Natural killer cell (primary cell): Measurements from ENCODE around the gene OXNAD1. TPM values are rescaled to one million over a fixed set of nuclear protein-coding genes. Genes with fewer than 3 reads are reported as not detected.

Experiments used
- ATAC-seq, 3 donors: fragments of 150-1000 bp in 2 of 3; fragments of 200-7000 bp in 1 of 3; cut with Tn5 transposase; 1 replicate in 1 of 3; 2 replicates in 2 of 3; pipeline ENCODE4 v1.10.0; 2021; ENCODE audit warnings: mild to moderate bottlenecking in 2 of 3, moderate library complexity in 2 of 3
- DNase-seq, 2 donors: peaks; one replicate each; pipeline versions ENCODE4 v3.0.0 to v3.0.0-alpha.2; 2013 to 2021; ENCODE audit warnings: mixed read lengths in 1 of 2
- H3K27ac ChIP-seq: one replicate; pipeline ENCODE4 v1.5.1; 2013; ENCODE audit warnings: mild to moderate bottlenecking, low read length
- H3K27me3 ChIP-seq: one replicate; pipeline ENCODE4 v1.6.1; 2013; ENCODE audit warnings: low read length; ENCODE audit not compliant: control insufficient read depth, insufficient read depth
- H3K36me3 ChIP-seq: one replicate; pipeline ENCODE4 v1.6.1; 2013; ENCODE audit warnings: low read length; ENCODE audit not compliant: control insufficient read depth, insufficient read depth
- H3K4me1 ChIP-seq: one replicate; pipeline ENCODE4 v1.6.1; 2013; ENCODE audit warnings: low read length; ENCODE audit not compliant: control insufficient read depth, insufficient read depth
- H3K4me3 ChIP-seq: one replicate; pipeline ENCODE4 v1.5.1; 2013; ENCODE audit warnings: low read length
- H3K9me3 ChIP-seq: one replicate; pipeline ENCODE4 v1.6.1; 2013; ENCODE audit warnings: low read length; ENCODE audit not compliant: control insufficient read depth, insufficient read depth
- H3K27ac Mint-ChIP-seq, 2 donors: one replicate each; pipeline ENCODE4 v1.8.0; 2022; ENCODE audit warnings: mild to moderate bottlenecking in 2 of 2, mixed read lengths in 2 of 2, moderate library complexity in 1 of 2
- H3K27me3 Mint-ChIP-seq, 2 donors: one replicate each; pipeline ENCODE4 v1.8.0; 2022; ENCODE audit warnings: low read depth in 2 of 2, mixed read lengths in 2 of 2
- H3K36me3 Mint-ChIP-seq: one replicate; pipeline ENCODE4 v1.8.0; 2022; ENCODE audit warnings: mixed read lengths
- H3K4me1 Mint-ChIP-seq, 2 donors: one replicate each; pipeline ENCODE4 v1.8.0; 2022; ENCODE audit warnings: mixed read lengths in 2 of 2
- H3K4me3 Mint-ChIP-seq: one replicate; pipeline ENCODE4 v1.8.0; 2022; ENCODE audit warnings: mild to moderate bottlenecking, moderate library complexity, mixed read lengths
- H3K9me3 Mint-ChIP-seq, 2 donors: one replicate each; pipeline ENCODE4 v1.8.0; 2022; ENCODE audit warnings: mixed read lengths in 2 of 2
- WGBS: methylation state at CpG from one replicate; pipeline ENCODE4 v1.1.7; 2013; ENCODE audit warnings: missing lambda C conversion rate; ENCODE audit not compliant: insufficient coverage; 5-methylcytosine and 5-hydroxymethylcytosine counted together
- intact Hi-C: fragments of 100-400 bp; cut with micrococcal nuclease; formaldehyde crosslinking; loops from one replicate; pipeline ENCODE4 v1.14.2; 2022
- total RNA-seq, 4 donors: library from RNA; stranded (reverse); fragments of 120-200 nt in 1 of 4; gene quantifications; one replicate each; pipeline versions ENCODE4 v1.2.3 to v1.2.4, GENCODE V29; 2013 to 2022
- TF ChIP-seq, protein P1 (sequence below): fragments of 200-600 bp; IDR thresholded peaks from one replicate; pipeline ENCODE4 v1.8.0; 2022; ENCODE audit warnings: antibody characterized with exemption

Gene OXNAD1
- total RNA-seq, 3 donors from 2014 or later (not counting 1 experiment from before 2014, with no cell fraction given) = 16.7 to 26.1 (median 22.3) TPM

DNA sequence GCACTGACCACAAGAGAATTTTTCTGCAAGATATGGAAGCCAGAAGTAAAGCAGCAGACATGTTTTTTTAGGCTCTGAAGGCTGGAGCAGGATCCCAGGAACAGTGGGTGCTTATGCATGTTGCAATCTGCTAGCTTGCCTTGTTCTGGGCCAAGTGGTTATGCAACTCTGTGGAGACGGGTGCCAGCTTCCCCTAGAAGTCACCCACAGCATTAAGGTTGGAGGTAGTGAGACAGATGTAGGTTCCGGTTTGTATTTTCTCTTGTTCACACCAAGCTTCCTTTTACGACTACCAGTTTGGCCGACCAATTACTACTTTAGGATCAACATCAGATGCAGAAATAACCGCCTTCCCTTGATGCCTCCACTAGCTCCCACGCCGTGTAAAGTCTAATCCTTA lies 11.4 kb upstream of the OXNAD1 start:
- H3K36me3 ChIP-seq = peaks cover 5% of the 10 kb centered on the region
- Mint-ChIP-seq H3K9me3 (no peaks in the 10 kb centered on the region), H3K4me1 (no peaks in the 10 kb centered on the region), H3K27me3 (no peaks in the 10 kb centered on the region), H3K4me3 (no peak overlapping the region), H3K36me3 (no peaks in the 10 kb centered on the region), H3K27ac (no peak overlapping the region)
- DNase-seq (no peak), ATAC-seq (no peak)
- intact Hi-C loops = no loop called here
- 94% methylated on average over 7 of the region's 7 CpGs for WGBS
- H3K9me3 ChIP-seq = no peaks in the 10 kb centered on the region
- TF ChIP-seq, protein P1, sequence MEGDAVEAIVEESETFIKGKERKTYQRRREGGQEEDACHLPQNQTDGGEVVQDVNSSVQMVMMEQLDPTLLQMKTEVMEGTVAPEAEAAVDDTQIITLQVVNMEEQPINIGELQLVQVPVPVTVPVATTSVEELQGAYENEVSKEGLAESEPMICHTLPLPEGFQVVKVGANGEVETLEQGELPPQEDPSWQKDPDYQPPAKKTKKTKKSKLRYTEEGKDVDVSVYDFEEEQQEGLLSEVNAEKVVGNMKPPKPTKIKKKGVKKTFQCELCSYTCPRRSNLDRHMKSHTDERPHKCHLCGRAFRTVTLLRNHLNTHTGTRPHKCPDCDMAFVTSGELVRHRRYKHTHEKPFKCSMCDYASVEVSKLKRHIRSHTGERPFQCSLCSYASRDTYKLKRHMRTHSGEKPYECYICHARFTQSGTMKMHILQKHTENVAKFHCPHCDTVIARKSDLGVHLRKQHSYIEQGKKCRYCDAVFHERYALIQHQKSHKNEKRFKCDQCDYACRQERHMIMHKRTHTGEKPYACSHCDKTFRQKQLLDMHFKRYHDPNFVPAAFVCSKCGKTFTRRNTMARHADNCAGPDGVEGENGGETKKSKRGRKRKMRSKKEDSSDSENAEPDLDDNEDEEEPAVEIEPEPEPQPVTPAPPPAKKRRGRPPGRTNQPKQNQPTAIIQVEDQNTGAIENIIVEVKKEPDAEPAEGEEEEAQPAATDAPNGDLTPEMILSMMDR = no peak
- H3K27me3 ChIP-seq = no peaks in the 10 kb centered on the region
- no peak overlapping the region for H3K4me3 ChIP-seq
- H3K4me1 ChIP-seq = no peaks in the 10 kb centered on the region
- no peak overlapping the region for H3K27ac ChIP-seq

- H3K4me3 Mint-ChIP-seq = no peak overlapping the region
- no peak overlapping the region for H3K27ac Mint-ChIP-seq
- DNase-seq (no peak), ATAC-seq (no peak)
- H3K27me3 Mint-ChIP-seq = no peaks in the 10 kb centered on the region
- Histone ChIP-seq H3K27ac (no peak overlapping the region), H3K36me3 (peaks cover 17% of the 10 kb centered on the region), H3K4me3 (no peak overlapping the region), H3K4me1 (no peaks in the 10 kb centered on the region), H3K9me3 (no peaks in the 10 kb centered on the region), H3K27me3 (no peaks in the 10 kb centered on the region)
- no peaks in the 10 kb centered on the region for H3K4me1 Mint-ChIP-seq
- WGBS = 68% methylated on average over 5 of the region's 5 CpGs
- TF ChIP-seq, protein P1 = no peak
- H3K9me3 Mint-ChIP-seq = no peaks in the 10 kb centered on the region
- intact Hi-C loops = no loop called here
- H3K36me3 Mint-ChIP-seq = peaks cover 4% of the 10 kb centered on the region
Observed at GRCh38 chr3:16254916-16255315, 10.1 kb upstream of the OXNAD1 start.

- 60% methylated on average over 2 of the region's 3 CpGs for WGBS
- no peak for ATAC-seq
- H3K27ac Mint-ChIP-seq = no peak overlapping the region
Observed at GRCh38 chr3:16255326-16255725, 9.7 kb upstream of the OXNAD1 start.

GRCh38 chr3:16255726-16256125 lies 9.3 kb upstream of the OXNAD1 start:
- TF ChIP-seq, protein P1 = no peak
- Mint-ChIP-seq H3K4me3 (no peak overlapping the region), H3K4me1 (no peaks in the 10 kb centered on the region), H3K36me3 (peaks cover 6% of the 10 kb centered on the region), H3K27ac (no peak overlapping the region), H3K27me3 (no peaks in the 10 kb centered on the region), H3K9me3 (no peaks in the 10 kb centered on the region)
- no peak overlapping the region for H3K27ac ChIP-seq
- ATAC-seq = no peak
- H3K27me3 ChIP-seq = no peaks in the 10 kb centered on the region
- DNase-seq = no peak
- intact Hi-C loops = no loop called here
- no peak overlapping the region for H3K4me3 ChIP-seq
- 97% methylated on average over 5 of the region's 5 CpGs for WGBS
- H3K36me3 ChIP-seq = peaks cover 25% of the 10 kb centered on the region
- no peaks in the 10 kb centered on the region for H3K9me3 ChIP-seq
- no peaks in the 10 kb centered on the region for H3K4me1 ChIP-seq

More at GRCh38 chr3:16255326-16255725, 9.7 kb upstream of the OXNAD1 start:
- H3K9me3 ChIP-seq = no peaks in the 10 kb centered on the region
- no peak for DNase-seq
- TF ChIP-seq, protein P1 = no peak
- peaks cover 6% of the 10 kb centered on the region for H3K36me3 Mint-ChIP-seq
- no peaks in the 10 kb centered on the region for H3K9me3 Mint-ChIP-seq
- no peaks in the 10 kb centered on the region for H3K4me1 Mint-ChIP-seq
- no peaks in the 10 kb centered on the region for H3K4me1 ChIP-seq
- H3K4me3 Mint-ChIP-seq = no peak overlapping the region
- H3K27ac ChIP-seq = no peak overlapping the region
- intact Hi-C loops = no loop called here
- peaks cover 21% of the 10 kb centered on the region for H3K36me3 ChIP-seq
- no peak overlapping the region for H3K4me3 ChIP-seq
- no peaks in the 10 kb centered on the region for H3K27me3 Mint-ChIP-seq
- no peaks in the 10 kb centered on the region for H3K27me3 ChIP-seq
